ENCODE results near the gene PARVB.

Gene PARVB

DNA sequence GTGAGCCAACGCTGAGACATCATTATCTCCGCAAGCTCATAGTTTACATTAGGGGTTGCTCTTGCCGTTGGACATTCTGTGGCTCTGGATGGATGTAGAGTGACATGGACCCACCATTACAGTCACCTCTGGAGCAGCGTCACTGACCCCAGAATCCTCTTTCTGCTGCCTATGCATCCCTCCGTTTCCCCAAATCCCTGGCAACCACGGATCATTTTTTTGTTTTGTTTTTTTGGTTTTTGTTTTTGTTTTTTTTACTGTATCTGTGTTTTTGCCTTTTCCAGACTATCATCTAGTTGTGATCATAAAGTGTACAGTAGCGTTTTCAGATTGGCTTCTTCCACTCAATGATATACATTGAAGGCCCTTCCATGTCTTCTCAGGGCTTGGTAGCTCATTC lies 4.0 kb downstream of the PARVB start:
- no peak for DNase-seq (ENCODE audit: low spot score)

DNA sequence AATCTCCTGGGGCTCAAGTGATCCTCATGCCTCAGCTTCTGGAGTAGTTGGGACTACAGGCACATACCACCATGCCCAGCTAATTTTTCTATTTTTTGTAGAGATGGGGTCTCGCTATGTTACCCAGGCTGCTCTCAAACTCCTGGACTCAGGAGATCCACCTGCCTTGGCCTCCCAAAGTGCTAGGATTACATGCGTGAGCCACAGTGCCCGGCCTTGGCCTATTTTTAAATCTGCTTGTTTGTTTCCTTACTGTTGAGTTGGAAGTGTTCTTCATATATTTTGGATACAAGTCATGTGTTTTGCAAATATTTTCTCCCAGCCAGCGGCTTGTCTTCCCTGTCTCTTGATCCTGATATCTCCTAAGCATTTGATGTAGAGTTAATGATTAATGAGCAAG lies 5.0 kb downstream of the PARVB start:
- no peak for DNase-seq (ENCODE audit: low spot score)

DNA sequence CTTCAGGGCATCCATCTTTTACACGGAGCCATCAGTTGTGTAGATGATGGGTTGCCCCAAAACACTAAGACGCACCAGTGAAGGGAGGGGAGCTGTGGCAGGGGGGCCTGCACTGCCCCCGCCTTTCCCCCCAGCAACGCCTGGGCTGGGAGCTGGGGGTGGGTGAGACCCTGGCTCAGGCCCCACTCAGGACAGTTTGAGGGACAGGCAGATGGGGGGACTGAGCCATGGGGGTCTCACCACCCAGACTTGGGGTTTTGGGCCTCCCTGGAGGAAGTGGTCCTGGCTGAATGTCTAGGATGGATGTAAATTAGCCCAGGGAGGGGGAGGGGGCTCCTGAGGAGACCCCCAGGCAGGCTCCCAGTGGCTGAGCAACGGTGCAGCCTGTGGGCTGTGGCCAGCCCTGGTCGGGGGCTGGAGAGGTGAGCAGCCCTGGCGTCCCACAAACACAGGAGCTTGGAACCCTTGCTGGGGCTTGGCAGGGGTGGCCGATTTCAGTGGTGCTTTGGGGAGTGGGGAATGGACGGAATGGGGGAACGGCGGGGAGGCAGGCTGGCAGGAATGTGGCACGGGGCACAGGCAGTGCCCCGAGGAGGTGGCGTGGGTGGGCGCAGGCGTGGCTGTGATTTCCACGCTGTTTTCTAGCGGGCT lies 6.1 kb downstream of the PARVB start:
- no peak for DNase-seq (ENCODE audit: low spot score)

DNA sequence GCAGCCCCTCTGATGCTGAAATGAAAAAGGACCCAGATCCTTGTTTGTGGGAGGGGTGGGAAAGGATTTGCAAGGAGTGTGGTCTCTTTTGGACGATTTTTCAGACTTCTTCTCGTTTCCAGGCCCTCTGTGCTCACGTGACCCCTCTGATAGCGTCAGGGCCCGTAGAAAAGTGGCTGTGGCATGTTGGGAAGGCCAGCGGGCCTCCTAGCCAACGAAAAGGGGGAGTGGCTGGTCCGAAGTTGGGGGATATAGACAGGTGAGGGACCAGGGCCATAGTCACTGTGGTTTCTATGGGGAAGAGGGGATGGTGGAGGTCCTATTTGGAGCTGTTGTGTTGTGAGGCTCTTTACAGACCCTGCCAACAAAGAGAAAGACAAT lies 6.6 kb downstream of the PARVB start:
- no peak for DNase-seq (ENCODE audit: low spot score)

DNA sequence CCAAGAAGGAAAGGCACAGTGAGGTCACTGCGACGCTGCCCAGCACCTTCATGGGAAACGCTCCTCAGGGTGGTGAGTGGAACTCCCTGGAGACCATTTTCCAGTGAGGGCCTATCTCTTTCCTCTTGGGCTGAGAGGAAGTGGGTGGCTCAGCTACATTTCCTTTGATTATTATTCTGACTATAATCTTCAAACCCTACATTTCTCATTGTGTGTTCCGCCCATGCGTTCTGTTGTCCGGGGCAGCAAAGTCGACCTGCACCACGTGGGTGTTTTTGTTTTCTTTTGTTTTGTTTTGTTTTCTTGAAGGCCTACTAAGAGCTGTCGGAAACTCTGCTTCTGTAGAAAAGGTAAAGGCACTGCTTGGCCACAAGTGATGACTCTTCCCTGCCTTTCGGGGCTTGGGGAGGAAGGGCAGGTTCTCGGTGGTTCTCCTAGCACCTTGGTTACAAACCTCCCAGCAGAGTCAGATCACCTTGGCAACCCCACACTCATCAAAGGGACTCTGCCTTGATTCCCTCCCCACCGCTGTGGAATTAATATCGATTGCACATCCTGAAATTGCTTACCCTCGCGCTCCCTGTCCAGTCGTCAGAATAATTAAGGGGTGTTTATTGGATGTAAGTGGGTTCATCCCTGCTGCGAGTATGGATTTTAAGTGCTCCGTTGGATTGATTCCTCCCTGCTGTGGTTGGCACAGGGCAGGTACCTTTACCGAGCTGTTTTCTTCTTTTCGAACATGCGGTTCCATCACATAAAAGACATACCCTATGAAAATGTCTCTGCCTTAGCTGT lies 7.3 kb downstream of the PARVB start:
- DNase-seq (ENCODE audit: low spot score) = no peak

DNA sequence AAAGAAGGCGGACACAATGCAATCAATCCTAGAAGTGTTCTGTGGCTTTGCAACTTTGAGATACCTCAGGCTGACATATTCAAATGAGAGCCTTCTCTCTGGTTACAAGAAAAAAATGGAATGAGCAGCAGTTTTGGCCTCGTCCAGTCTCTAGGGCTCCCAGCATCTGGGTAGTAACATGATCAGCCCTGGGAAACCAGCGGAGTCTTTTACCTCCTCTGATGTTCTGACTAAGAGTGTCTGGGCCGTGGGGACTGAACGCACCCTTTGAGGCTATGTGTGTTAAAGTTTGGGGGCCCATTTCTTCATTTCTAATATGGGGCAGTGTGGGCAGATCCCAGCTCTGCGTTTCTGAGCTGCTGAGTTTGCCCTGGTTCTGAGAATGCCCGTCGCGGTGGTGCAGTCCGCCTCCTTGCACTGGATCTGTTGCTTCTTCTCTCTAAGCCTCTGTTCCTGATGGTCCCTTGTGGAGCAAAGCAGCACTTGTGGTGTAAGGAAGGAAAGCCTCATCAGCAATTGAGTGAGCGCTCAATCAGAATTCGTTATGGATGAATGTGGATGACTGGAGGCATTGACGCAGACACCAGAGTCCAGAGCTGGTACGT lies 8.1 kb downstream of the PARVB start:
- no peak for DNase-seq (ENCODE audit: low spot score)

DNA sequence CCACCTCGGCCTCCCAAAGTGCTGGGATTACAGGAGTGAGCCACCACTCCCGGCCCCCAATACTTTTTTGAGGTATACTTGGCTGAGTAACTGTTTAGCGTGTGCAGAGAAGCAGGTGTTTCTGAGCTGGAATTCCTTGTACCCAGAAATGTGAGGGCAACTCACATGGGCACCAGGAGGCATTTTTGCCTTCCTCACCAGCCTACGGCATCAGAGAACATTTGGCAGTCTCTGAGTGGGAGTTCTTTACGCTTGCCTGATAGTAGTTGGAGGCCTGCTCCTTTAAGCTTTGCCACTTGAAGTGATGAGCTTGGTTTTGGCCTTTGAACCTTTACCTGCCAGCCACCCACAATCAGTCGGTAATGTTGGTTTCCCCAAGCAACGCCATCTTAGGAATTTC lies 9.2 kb downstream of the PARVB start:
- no peak for DNase-seq (ENCODE audit: low spot score)

DNA sequence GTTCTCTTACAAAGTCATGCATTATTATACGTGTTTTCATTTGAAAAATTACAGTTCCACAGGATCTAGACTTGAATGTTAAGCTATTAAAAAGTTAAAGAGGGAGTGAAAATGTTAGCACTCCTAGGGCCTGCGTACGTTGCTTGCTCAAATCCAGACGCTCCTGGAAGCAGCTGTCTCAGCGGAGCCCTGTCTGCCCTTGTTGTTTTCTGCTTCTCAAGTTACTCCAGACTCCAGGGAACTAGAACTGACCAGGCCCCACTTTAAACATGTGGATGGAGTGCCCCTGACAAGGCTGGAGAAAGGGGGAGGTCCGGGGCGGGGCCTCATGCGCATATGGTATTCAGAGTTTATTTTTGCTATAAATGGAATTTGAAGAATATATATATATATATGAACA lies 9.6 kb downstream of the PARVB start:
- DNase-seq (ENCODE audit: low spot score) = no peak

DNA sequence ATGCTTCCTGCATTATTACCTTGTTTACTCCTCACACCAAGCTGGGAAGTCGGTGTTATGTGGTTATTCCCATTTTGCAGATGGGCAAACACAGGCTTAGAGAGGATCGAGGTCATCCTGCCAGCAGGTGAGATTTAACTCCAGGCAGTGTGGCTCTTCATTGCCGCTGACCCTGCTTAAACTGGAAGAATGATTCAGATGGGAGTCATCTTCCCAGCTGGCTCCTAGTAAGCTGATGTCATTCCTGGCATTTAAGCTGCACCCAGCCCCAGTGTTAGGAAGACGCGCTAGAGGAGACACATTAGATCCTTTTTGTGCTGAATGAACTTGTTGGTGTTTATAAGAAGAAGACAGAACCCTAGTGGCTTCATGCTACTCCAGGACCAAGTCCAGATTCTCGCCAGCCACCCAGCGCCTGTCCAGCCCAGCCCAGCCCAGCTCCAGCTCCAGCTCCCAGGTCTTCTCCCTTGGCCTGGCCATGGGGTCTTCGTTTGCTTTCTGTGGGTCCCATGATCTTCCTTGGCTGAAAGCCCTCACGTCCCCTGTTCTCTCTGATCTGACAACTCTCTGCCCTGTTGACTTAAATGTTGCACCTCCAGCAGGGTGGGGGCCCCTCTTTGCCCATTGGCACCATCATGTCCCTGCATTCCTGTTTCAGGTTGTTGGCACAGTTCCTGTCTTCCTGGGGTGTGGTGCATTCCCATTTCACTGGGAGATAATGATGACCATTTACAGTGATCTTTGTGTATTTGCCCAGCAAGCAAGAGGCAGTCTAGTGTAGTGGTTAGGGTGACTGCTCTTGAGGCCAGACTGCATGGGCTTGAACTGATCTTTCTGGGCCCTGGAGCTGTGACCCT lies 13.6 kb downstream of the PARVB start:
- DNase-seq (ENCODE audit: low spot score) = peak; percentile 60

DNA sequence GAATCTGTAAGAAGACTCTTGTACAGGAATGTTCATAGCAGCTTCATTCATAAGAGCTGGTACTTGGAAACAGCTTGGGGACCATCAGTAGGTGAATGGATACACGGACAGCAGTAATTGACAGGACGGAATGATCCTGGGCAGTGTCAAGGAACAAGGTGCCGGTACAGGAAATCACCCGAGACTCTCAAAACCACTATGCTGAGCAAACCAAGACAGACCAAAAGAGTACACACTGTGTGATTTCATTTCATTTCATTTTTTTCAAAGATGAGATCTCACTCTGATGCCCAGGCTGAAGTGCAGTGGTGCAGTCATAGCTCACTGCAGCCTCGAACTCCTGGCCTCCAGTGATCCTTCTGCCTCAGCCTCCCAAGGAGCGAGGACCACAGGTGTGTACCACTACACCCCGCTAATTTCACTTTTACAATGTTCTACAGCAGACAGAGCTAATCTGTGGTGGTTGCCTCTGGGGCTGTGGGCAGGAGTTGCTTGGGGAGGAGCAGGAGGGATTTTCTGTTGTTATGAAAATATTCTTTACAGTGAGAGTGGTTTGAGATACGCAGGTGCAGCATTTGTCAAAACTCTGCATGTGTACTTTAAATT lies 15.6 kb downstream of the PARVB start:
- no peak for DNase-seq (ENCODE audit: low spot score)

DNA sequence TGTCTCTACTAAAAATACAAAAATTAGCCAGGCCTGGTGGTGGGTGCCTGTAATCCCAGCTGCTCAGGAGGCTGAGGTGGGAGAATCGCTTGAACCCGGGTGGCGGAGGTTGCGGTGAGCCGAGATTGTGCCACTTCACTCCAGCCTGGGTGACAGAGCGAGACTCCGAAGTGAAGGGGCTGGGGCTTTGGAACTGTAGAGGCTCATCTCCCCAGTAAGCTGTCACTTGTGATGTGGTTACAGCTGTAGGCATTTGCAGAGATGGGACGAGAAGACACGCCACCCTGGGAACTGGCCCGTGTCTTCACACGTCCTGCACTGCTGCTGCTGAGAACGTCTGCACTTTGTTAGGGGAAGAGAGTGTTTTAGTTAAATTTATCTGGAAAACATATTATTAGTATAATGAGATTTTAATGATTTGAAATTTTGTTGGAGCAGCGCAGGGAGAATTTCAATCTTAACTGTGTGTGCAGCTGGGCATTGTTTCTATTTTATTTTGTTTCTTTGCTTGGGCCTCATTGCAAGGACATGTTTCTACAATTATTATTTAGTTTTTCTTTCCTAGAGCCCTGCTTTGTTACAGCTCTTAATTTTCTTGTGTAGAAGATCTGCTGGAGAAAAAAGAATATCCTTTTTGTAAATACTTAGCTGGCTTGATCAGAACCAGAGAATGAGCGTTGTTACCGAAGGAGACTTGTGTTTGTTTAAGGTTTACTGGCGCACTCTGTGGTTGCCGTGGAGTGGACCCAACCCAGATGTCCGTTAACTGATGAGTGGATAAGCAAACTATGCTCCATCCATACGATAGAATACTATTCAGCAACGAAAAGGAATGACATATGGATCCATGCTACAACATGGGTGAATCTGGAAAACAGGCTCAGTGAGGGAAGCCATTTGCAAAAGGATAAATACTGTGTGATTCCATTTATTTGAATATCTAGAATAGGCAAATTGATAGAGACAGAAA lies 18.4 kb downstream of the PARVB start:
- DNase-seq (ENCODE audit: low spot score) = no peak

DNA sequence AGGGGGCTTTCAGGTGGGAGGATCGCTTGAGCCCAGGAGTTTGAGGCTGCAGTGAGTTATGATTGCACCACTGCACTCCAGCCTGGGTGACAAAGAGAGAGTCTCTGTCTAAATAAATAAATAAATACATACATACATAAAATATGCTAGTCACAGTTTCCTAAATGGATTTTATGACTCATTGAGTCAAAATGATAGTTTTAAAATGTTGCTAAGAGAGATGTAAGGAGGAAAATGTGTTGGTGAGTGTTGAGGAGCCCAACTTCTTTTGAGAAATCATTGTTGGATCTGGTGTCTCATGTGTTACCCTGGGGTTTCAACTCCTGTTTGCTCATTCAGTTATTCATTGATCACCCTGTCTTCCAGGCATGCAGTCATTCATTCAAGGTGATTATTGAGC lies 21.0 kb downstream of the PARVB start:
- DNase-seq (ENCODE audit: low spot score) = no peak

DNA sequence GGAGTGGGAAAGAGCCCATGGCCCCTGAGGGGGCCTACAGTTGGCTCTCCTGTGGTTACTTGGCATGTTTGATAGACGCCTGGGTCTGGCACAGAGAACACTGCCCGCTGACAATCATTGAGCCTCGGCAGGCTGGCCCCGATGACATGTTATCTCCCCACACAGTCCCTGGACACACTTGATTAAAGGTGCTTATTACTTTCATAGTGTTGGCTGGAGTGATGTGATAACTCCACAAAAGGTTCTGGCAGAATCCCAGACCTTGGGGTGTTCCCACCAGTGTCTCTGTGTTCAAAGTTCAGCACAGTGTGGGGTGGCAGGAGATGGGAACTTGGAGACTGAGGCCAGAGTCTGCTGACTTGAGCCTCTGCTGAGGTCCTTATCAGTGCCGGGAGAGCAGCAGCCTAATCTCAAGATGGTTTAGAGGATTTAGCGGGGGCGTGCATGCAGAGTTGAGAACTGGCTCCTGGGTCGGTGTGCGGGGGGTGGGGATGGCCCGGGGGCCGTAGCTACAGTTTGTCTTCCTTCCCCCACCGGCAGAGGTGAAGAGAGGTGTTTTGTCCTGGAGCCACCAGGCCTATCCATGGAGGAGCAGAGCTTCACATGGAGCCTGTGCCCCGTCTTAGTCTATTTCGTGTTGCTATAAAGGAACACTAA lies 22.5 kb downstream of the PARVB start:
- DNase-seq (ENCODE audit: low spot score) = no peak

DNA sequence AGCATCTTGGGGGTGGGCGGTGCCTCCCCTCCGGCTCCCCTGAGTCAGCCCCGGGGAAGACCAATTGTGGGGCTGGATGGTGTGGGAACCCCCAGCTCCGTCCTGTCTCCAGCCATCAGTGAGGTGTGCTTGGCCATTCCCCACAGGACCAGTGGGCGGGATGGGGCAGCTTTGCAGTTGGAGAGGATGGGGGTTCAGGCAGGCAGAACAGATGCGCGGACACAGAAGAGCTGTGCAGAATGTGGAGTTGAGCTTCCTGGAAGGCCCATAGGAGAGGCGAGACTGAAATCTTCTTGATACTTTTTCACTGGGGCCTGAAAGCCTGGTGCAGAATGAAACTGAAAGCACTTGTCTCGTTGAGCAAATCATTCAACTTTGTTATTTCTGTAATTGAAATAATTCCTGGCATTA lies 23.8 kb downstream of the PARVB start:
- no peak for DNase-seq (ENCODE audit: low spot score)

DNA sequence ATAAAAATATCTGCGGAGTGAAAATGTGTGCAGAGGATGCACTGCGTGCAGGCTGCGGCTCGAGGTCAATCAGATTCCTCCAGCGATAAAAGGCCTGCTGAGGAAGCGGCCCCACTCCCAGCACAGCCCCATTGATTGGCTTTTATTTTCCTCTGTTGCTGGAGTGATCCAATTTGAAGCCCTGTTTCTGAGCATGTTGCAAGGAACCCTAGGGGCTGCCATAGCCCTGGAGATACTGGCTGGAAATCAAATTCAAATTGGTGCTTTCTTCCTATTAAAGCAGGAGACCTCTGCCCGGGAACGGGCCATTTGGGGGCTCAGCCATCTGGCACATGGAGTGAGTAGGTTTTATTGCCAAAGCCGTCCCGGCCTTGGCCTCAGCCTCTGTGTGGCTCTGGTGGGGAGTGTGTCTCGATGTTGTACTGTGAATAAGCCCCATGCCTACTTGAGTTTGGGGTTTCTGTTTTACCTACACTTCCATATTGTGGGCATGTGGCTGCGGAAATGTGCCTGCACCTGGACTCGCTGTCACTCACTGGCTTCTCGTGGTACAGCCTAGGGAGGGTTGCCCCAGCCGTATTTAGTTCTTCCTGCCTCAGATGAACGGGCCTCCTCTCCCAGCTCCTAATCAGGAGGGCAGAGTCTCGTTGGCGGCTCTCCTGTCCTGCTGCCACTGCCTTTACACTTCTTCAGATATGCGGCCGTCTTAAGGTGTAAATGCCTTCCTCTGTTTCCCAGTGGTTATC lies 25.6 kb downstream of the PARVB start:
- DNase-seq (ENCODE audit: low spot score) = no peak

DNA sequence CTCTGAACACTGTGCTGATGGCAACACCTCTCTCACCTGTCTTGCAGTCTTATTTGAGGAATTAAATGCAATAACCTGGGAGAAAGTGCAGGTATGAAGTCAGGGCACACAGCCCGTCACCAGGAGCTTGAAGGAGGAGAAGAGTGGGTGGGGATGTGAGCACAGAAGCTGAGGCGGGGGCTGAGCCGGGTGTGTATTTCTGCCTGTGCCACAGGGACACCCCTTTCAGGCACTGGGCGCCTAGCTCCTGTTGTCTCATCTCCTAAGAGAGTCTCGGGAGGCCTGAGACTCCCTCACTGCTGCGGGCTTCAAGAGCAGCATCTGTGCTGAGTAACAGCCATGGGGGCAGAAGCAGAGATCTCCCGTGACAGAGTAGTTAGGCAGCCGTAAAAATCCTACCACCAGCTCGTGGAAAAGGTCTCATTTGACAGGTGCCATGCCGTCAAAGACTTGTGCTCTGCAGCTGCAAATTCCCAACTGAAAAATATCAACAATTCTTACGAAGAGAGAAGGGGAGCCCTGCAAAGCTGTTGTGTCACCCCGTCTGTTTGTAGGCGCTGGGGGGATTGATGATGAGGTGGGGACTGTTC lies 26.8 kb downstream of the PARVB start:
- DNase-seq (ENCODE audit: low spot score) = no peak

DNA sequence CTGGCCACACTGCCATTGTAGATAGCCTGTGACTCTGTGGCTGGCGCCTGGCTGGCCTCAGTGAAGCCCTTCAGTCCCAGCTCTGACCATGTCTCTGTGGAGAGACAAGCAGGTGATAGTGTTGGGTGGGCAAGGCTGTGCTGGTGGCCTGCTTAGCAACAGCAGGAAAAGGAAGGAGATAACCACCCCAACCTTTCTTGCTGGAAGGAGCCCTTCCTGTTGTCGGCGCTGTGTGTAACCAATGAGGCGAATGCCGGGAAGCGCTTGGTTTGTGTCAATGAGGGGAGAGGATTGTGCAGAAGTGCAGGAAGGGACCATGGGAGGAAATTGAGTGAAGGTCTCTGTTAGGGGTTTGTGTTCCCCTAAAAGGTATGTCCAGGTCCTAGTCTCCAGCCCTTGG lies 27.3 kb downstream of the PARVB start:
- no peak for DNase-seq (ENCODE audit: low spot score)

DNA sequence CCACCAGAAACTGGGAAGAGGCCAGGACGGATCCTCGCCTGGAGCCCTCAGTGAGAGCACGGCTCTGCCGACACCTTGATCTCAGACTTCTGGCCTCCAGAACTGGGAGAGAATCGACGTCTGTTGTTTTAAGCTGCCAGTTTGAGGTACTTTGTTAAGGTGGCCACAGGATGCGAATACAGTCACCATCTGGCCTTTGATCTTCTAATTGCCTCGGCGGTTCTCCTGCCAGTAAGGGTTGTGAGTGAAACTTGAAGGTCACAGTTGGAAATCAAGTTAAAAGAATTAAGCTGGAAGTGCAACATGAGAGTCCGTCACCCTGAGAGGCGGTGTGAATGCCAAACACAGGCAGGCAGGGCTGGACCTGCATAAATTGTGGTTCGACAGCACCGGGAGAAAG lies 27.9 kb downstream of the PARVB start:
- no peak for DNase-seq (ENCODE audit: low spot score)

DNA sequence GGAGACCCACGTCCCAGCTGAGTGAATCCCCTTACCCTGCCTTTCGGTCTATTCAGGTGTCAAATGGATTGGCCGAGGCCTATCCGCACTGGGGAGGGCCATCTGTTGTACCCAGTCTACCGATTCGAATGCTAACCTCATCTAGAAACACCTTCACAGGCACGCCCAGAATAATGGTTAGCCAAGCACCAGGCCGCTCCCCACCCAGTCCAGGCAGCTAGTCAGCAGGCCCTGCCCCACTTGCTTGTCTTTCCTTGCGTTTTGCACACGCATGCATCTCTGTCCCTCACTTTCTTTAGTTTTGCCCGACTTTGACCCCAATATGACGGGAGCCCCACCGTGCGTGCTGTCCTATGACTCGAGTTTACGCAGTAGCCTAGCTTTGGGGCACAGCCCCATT lies 31.7 kb downstream of the PARVB start:
- no peak for DNase-seq (ENCODE audit: low spot score)
